Neural cell (in vitro differentiated cells): ENCODE measurements around the gene BRIP1.

ENCODE experiments used
- CTCF ChIP-seq: fragments of 450-650 bp; IDR thresholded peaks from 2 replicates; pipeline ENCODE4 v1.5.1; 2014; ENCODE audit warnings: antibody characterized with exemption, mild to moderate bottlenecking, moderate library complexity; ENCODE audit not compliant: poor library complexity, severe bottlenecking
- EP300 ChIP-seq: fragments of 450-650 bp; conservative IDR thresholded peaks from 2 replicates; pipeline ENCODE4 v1.6.1; 2014; ENCODE audit warnings: antibody characterized with exemption, mild to moderate bottlenecking, moderate library complexity; ENCODE audit not compliant: poor library complexity, severe bottlenecking
- EZH2 ChIP-seq: fragments of 200-600, 300-800 bp; shearing (Covaris generic), sonication (generic); IDR thresholded peaks from 2 replicates; pipeline ENCODE4 v1.6.1; 2014; ENCODE audit warnings: antibody characterized with exemption, low read length, borderline replicate concordance, mild to moderate bottlenecking; ENCODE audit not compliant: insufficient read depth, poor library complexity, severe bottlenecking
- POLR2AphosphoS5 ChIP-seq: IDR thresholded peaks from 2 replicates; pipeline ENCODE4 v1.6.1; 2012
- RAD21 ChIP-seq: fragments of 450-650 bp; conservative IDR thresholded peaks from 2 replicates; pipeline ENCODE4 v1.6.1; 2014; ENCODE audit warnings: antibody characterized with exemption, mild to moderate bottlenecking, moderate library complexity
- TAF1 ChIP-seq: IDR thresholded peaks from 2 replicates; pipeline ENCODE4 v1.6.1; 2012; ENCODE audit warnings: low read depth

GRCh38 chr17:61799812-61800484 lies 63.4 kb downstream of the BRIP1 start:
- TF ChIP-seq POLR2AphosphoS5 (no peak), CTCF (no peak), EZH2 (no peak), RAD21 (no peak), EP300 (no peak), TAF1 (no peak)
